Endothelial cell (in vitro differentiated cells): ENCODE measurements around the gene TMEFF2. TPM values are rescaled to one million over a fixed set of nuclear protein-coding genes. Genes with fewer than 3 reads are reported as not detected.

Source experiments
- DNase-seq: peaks from one replicate; pipeline ENCODE4 v3.0.0; 2021; ENCODE audit warnings: low spot score
- H3K27ac Mint-ChIP-seq: one replicate; pipeline ENCODE4 v1.8.0; 2021; ENCODE audit warnings: mixed read lengths, inconsistent platforms; ENCODE audit not compliant: unreplicated experiment
- H3K27me3 Mint-ChIP-seq: one replicate; pipeline ENCODE4 v1.8.0; 2021; ENCODE audit warnings: mild to moderate bottlenecking, moderate library complexity, mixed read lengths, inconsistent platforms; ENCODE audit not compliant: unreplicated experiment
- H3K36me3 Mint-ChIP-seq: one replicate; pipeline ENCODE4 v1.8.0; 2021; ENCODE audit warnings: mild to moderate bottlenecking, low read depth, mixed read lengths, inconsistent platforms; ENCODE audit not compliant: unreplicated experiment
- H3K4me1 Mint-ChIP-seq: one replicate; pipeline ENCODE4 v1.8.0; 2021; ENCODE audit warnings: mild to moderate bottlenecking, mixed read lengths, inconsistent platforms; ENCODE audit not compliant: unreplicated experiment
- H3K4me3 Mint-ChIP-seq: one replicate; pipeline ENCODE4 v1.8.0; 2021; ENCODE audit warnings: mild to moderate bottlenecking, mixed read lengths, inconsistent platforms; ENCODE audit not compliant: unreplicated experiment
- H3K9me3 Mint-ChIP-seq: one replicate; pipeline ENCODE4 v1.8.0; 2021; ENCODE audit warnings: mixed read lengths, inconsistent platforms; ENCODE audit not compliant: unreplicated experiment
- total RNA-seq: library from RNA; stranded (reverse); fragmentation: NEBNext Ultra II Directional; extraction: Animal tissue kit (Norgen Biotek cat#: 25700); gene quantifications from one replicate; pipeline ENCODE4 v1.2.1, GENCODE V29; 2021; ENCODE audit not compliant: unreplicated experiment
- TF ChIP-seq, protein P1 (sequence below): fragments of 200-600 bp; sonication (generic); IDR thresholded peaks from one replicate; pipeline ENCODE4 v1.5.0; 2021; ENCODE audit warnings: antibody characterized with exemption; ENCODE audit not compliant: unreplicated experiment

Gene TMEFF2
- total RNA-seq, 1 donor from 2014 or later: 0.10 TPM

DNA sequence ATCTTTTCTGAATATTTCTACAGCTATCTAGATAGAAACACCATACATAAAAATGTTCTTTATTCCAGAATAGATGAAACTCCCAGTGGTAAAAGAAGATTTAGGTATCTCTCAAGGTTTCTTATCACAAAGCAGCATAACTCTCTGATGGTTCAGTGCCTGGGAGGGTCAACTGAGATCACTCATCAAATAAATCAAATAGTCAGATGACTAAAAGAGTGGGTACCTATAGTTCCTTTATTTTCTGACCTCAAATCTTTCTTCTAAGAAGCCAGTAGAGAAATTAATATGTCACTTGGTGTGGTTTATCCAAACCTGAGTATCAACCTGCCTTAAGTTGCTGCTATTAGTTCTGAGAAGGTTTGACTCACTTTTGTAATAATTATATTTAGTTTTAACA, 120.9 kb downstream of the TMEFF2 start:
- Mint-ChIP-seq H3K9me3 (no peaks in the 10 kb centered on the region), H3K4me1 (peaks cover 19% of the 10 kb centered on the region), H3K27me3 (no peaks in the 10 kb centered on the region), H3K27ac (no peak overlapping the region), H3K4me3 (no peak overlapping the region), H3K36me3 (no peaks in the 10 kb centered on the region)
- DNase-seq: no peak
- TF ChIP-seq, protein P1, sequence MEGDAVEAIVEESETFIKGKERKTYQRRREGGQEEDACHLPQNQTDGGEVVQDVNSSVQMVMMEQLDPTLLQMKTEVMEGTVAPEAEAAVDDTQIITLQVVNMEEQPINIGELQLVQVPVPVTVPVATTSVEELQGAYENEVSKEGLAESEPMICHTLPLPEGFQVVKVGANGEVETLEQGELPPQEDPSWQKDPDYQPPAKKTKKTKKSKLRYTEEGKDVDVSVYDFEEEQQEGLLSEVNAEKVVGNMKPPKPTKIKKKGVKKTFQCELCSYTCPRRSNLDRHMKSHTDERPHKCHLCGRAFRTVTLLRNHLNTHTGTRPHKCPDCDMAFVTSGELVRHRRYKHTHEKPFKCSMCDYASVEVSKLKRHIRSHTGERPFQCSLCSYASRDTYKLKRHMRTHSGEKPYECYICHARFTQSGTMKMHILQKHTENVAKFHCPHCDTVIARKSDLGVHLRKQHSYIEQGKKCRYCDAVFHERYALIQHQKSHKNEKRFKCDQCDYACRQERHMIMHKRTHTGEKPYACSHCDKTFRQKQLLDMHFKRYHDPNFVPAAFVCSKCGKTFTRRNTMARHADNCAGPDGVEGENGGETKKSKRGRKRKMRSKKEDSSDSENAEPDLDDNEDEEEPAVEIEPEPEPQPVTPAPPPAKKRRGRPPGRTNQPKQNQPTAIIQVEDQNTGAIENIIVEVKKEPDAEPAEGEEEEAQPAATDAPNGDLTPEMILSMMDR: no peak

GRCh38 chr2:192072778-192073177, 122.0 kb downstream of the TMEFF2 start:
- TF ChIP-seq, protein P1: no peak
- H3K9me3 Mint-ChIP-seq: no peaks in the 10 kb centered on the region

GRCh38 chr2:192072261-192072660, 122.5 kb downstream of the TMEFF2 start:
- no peaks in the 10 kb centered on the region for H3K36me3 Mint-ChIP-seq
- no peaks in the 10 kb centered on the region for H3K9me3 Mint-ChIP-seq
- no peak overlapping the region for H3K4me3 Mint-ChIP-seq
- H3K27me3 Mint-ChIP-seq: no peaks in the 10 kb centered on the region
- TF ChIP-seq, protein P1: no peak
- peaks cover 19% of the 10 kb centered on the region for H3K4me1 Mint-ChIP-seq
- DNase-seq: no peak
- H3K27ac Mint-ChIP-seq: no peak overlapping the region

More at GRCh38 chr2:192072778-192073177, 122.0 kb downstream of the TMEFF2 start:
- DNase-seq: no peak
- Mint-ChIP-seq H3K27ac (no peak overlapping the region), H3K27me3 (no peaks in the 10 kb centered on the region), H3K4me1 (peaks cover 19% of the 10 kb centered on the region), H3K4me3 (no peak overlapping the region), H3K36me3 (no peaks in the 10 kb centered on the region)

- no peak overlapping the region for H3K4me3 Mint-ChIP-seq
- no peaks in the 10 kb centered on the region for H3K27me3 Mint-ChIP-seq
- TF ChIP-seq, protein P1: no peak
- H3K27ac Mint-ChIP-seq: no peak overlapping the region
- no peaks in the 10 kb centered on the region for H3K36me3 Mint-ChIP-seq
- no peak for DNase-seq
- peaks cover 12% of the 10 kb centered on the region for H3K4me1 Mint-ChIP-seq
- H3K9me3 Mint-ChIP-seq: no peaks in the 10 kb centered on the region
Measured at GRCh38 chr2:192070099-192070498, 124.6 kb downstream of the TMEFF2 start.

GRCh38 chr2:192069417-192069816, 125.3 kb downstream of the TMEFF2 start:
- H3K27me3 Mint-ChIP-seq: no peaks in the 10 kb centered on the region
- no peak for DNase-seq
- no peaks in the 10 kb centered on the region for H3K36me3 Mint-ChIP-seq
- peaks cover 12% of the 10 kb centered on the region for H3K4me1 Mint-ChIP-seq
- TF ChIP-seq, protein P1: no peak
- no peak overlapping the region for H3K4me3 Mint-ChIP-seq
- H3K9me3 Mint-ChIP-seq: no peaks in the 10 kb centered on the region
- no peak overlapping the region for H3K27ac Mint-ChIP-seq
